PC-3 (cell line): ENCODE data around the gene RGS7. TPM values are rescaled to one million over a fixed set of nuclear protein-coding genes. Genes with fewer than 3 reads are reported as not detected.

Experiments used
- ATAC-seq: fragments of 200-7000 bp; cut with Tn5 transposase; 2 replicates; pipeline ENCODE4 v1.9.1; 2020; ENCODE audit warnings: mild to moderate bottlenecking, moderate library complexity
- BruUV-seq: library from RNA; stranded (reverse); fragments of 400-500 nt; replicated peaks from 2 replicates; lab custom pipeline; 2021; lab: Mats Ljungman, UMichigan
- CTCF ChIA-PET: fragments of 300-600 bp; sonication (Branson Sonifier 250); formaldehyde crosslinking; loops from one replicate; lab custom pipeline; 2022; ENCODE audit warnings: antibody characterized with exemption; lab: Charles Lee
- POLR2A ChIA-PET: fragments of 300-600 bp; sonication (Branson Sonifier 250); formaldehyde crosslinking; loops from one replicate; lab custom pipeline; 2022; ENCODE audit warnings: antibody characterized with exemption; ENCODE audit not compliant: unreplicated experiment; lab: Charles Lee
- DNase-seq: peaks from one replicate; pipeline ENCODE4 v3.0.0-alpha.2; 2015
- H2AFZ ChIP-seq: fragments of 300-600 bp; sonication (generic); 2 replicates; pipeline ENCODE4 v1.6.0; 2016; ENCODE audit warnings: antibody characterized with exemption, low read length
- H3F3A ChIP-seq: fragments of 300-600 bp; sonication (generic); one replicate; pipeline ENCODE4 v1.6.0; 2017; ENCODE audit warnings: antibody characterized with exemption, low read length, control low read depth, mild to moderate bottlenecking; ENCODE audit not compliant: unreplicated experiment
- H3K27ac ChIP-seq: fragments of 300-600 bp; sonication (generic); 2 replicates; pipeline ENCODE4 v1.5.1; 2016; ENCODE audit warnings: mild to moderate bottlenecking, low read length
- H3K27me3 ChIP-seq: fragments of 300-600 bp; sonication (generic); 2 replicates; pipeline ENCODE4 v1.6.1; 2016; ENCODE audit warnings: low read length, mixed read lengths
- H3K36me3 ChIP-seq: fragments of 300-600 bp; sonication (generic); 2 replicates; pipeline ENCODE4 v1.6.1; 2016; ENCODE audit warnings: low read depth, mixed run types, low read length, mixed read lengths
- H3K4me1 ChIP-seq: fragments of 300-600 bp; sonication (generic); 2 replicates; pipeline ENCODE4 v1.5.1; 2016; ENCODE audit warnings: low read length; ENCODE audit not compliant: insufficient read depth
- H3K4me2 ChIP-seq: fragments of 300-600 bp; sonication (generic); 2 replicates; pipeline ENCODE4 v1.6.0; 2016; ENCODE audit warnings: low read length
- H3K4me3 ChIP-seq: fragments of 300-600 bp; sonication (generic); 2 replicates; pipeline ENCODE4 v1.5.1; 2016; ENCODE audit warnings: mild to moderate bottlenecking, low read length, mixed read lengths
- H3K79me2 ChIP-seq: fragments of 300-600 bp; sonication (generic); 2 replicates; pipeline ENCODE4 v1.6.1; 2017; ENCODE audit warnings: low read length, mixed read lengths
- H3K9ac ChIP-seq: fragments of 300-600 bp; sonication (generic); 2 replicates; pipeline ENCODE4 v1.6.0; 2016; ENCODE audit warnings: mild to moderate bottlenecking, low read length
- H3K9me2 ChIP-seq: fragments of 300-600 bp; sonication (generic); replicated peaks from 2 replicates; pipeline ENCODE4 v1.6.1; 2016; ENCODE audit warnings: mixed run types, low read length, mixed read lengths
- H3K9me3 ChIP-seq: fragments of 300-600 bp; sonication (generic); 2 replicates; pipeline ENCODE4 v1.6.1; 2016; ENCODE audit warnings: low read length, mixed read lengths
- H4K20me1 ChIP-seq: fragments of 300-600 bp; sonication (generic); 2 replicates; pipeline ENCODE4 v1.6.1; 2016; ENCODE audit warnings: low read length, mixed read lengths
- CTCF ChIP-seq: fragments of 300-600 bp; sonication (generic); conservative IDR thresholded peaks from 2 replicates; pipeline ENCODE4 v1.5.1; 2017; ENCODE audit warnings: antibody characterized with exemption, low read depth, mild to moderate bottlenecking, low read length
- EZH2 ChIP-seq: fragments of 300-600 bp; sonication (generic); IDR thresholded peaks from one replicate; pipeline ENCODE4 v1.6.1; 2017; ENCODE audit warnings: antibody characterized with exemption, mild to moderate bottlenecking, low read length; ENCODE audit not compliant: unreplicated experiment
- EZH2phosphoT487 ChIP-seq: fragments of 300-600 bp; sonication (generic); IDR thresholded peaks from 2 replicates; pipeline ENCODE4 v1.6.1; 2018; ENCODE audit warnings: mild to moderate bottlenecking, antibody characterized with exemption, low read length, borderline replicate concordance
- intact Hi-C: fragments of 100-400 bp; cut with micrococcal nuclease; formaldehyde crosslinking; loops from 2 replicates; pipeline ENCODE4 v1.9.0; 2023
- total RNA-seq: library from RNA; depleted of rRNA; stranded (reverse); fragments of >200 nt; gene quantifications from 2 replicates; pipeline ENCODE4 v1.2.3, GENCODE V29; 2014

Gene RGS7
- total RNA-seq, 1 experiment from 2014 or later: 0.15 TPM

GRCh38 chr1:241136389-241136788 lies 220.6 kb downstream of the RGS7 start:
- no peaks in the 10 kb centered on the region for H3K4me1 ChIP-seq
- H3K9me3 ChIP-seq: no peaks in the 10 kb centered on the region
- no peaks in the 10 kb centered on the region for H3K9me2 ChIP-seq
- CTCF ChIA-PET: no interaction called here
- no peaks in the 10 kb centered on the region for H4K20me1 ChIP-seq
- no peaks in the 10 kb centered on the region for H3K36me3 ChIP-seq
- DNase-seq (no peak), ATAC-seq (no peak)
- H3F3A ChIP-seq: no peaks in the 10 kb centered on the region
- TF ChIP-seq EZH2phosphoT487 (no peak), CTCF (no peak), EZH2 (no peak)
- no peak overlapping the region for H3K27ac ChIP-seq
- POLR2A ChIA-PET: no interaction called here
- H3K9ac ChIP-seq: no peak overlapping the region
- H3K27me3 ChIP-seq: peaks cover 96% of the 10 kb centered on the region
- no peak overlapping the region for H3K4me3 ChIP-seq
- no peaks in the 10 kb centered on the region for H3K79me2 ChIP-seq
- intact Hi-C loops: no loop called here
- BruUV-seq: no TSS peak
- no peak overlapping the region for H2AFZ ChIP-seq
- no peak overlapping the region for H3K4me2 ChIP-seq

GRCh38 chr1:241131636-241132194 lies 225.3 kb downstream of the RGS7 start:
- BruUV-seq: no TSS peak
- Histone ChIP-seq H3K36me3 (no peaks in the 10 kb centered on the region), H3K4me1 (no peaks in the 10 kb centered on the region), H2AFZ (no peak overlapping the region), H3K27me3 (peaks cover 94% of the 10 kb centered on the region), H3K27ac (no peak overlapping the region), H3K4me3 (no peak overlapping the region), H3K9me3 (no peaks in the 10 kb centered on the region), H4K20me1 (no peaks in the 10 kb centered on the region), H3K79me2 (no peaks in the 10 kb centered on the region), H3K9me2 (no peaks in the 10 kb centered on the region), H3F3A (no peaks in the 10 kb centered on the region), H3K9ac (no peak overlapping the region), H3K4me2 (no peak overlapping the region)
- no peak for ATAC-seq
- intact Hi-C loops: loop anchor here (2.0 kb wide), 2 partner anchors 23 to 55 kb away; no protein-coding TSS in a partner anchor
- ChIA-PET POLR2A (no interaction called here), CTCF (interaction anchor here (0.6 kb wide), 1 partner anchor 182 kb away, joined by 3 read pairs; no protein-coding TSS in a partner anchor)
- DNase-seq: no peak
- TF ChIP-seq EZH2phosphoT487 (no peak), CTCF (no peak), EZH2 (no peak)

GRCh38 chr1:241130881-241131280 lies 226.1 kb downstream of the RGS7 start:
- H3K4me2 ChIP-seq: no peak overlapping the region
- no peaks in the 10 kb centered on the region for H3K9me3 ChIP-seq
- no peaks in the 10 kb centered on the region for H3K9me2 ChIP-seq
- no peaks in the 10 kb centered on the region for H3K4me1 ChIP-seq
- no peak for DNase-seq
- no peak overlapping the region for H3K4me3 ChIP-seq
- H3K27ac ChIP-seq: no peak overlapping the region
- H3F3A ChIP-seq: no peaks in the 10 kb centered on the region
- ChIA-PET CTCF (interaction anchor here (0.6 kb wide), 1 partner anchor 181 kb away, joined by 3 read pairs; no protein-coding TSS in a partner anchor), POLR2A (no interaction called here)
- no peaks in the 10 kb centered on the region for H3K36me3 ChIP-seq
- H3K27me3 ChIP-seq: peaks cover 91% of the 10 kb centered on the region
- H3K79me2 ChIP-seq: no peaks in the 10 kb centered on the region
- no peaks in the 10 kb centered on the region for H4K20me1 ChIP-seq
- ATAC-seq: no peak
- intact Hi-C loops: loop anchor here (2.0 kb wide), 1 partner anchor 22 kb away; no protein-coding TSS in a partner anchor
- no peak for TF ChIP-seq CTCF
- TF ChIP-seq EZH2: no peak
- TF ChIP-seq EZH2phosphoT487: no peak
- no peak overlapping the region for H3K9ac ChIP-seq
- no TSS peak for BruUV-seq
- no peak overlapping the region for H2AFZ ChIP-seq
